GM12874 (cell line): ENCODE measurements around the gene LTF.

Experiments
- TF ChIP-seq, protein P1 (sequence below): IDR thresholded peaks from 2 replicates; pipeline ENCODE4 v1.5.1; 2011; ENCODE audit warnings: low read depth, mild to moderate bottlenecking, control low read depth, low read length, moderate library complexity; ENCODE audit not compliant: insufficient read depth

Gene LTF

DNA sequence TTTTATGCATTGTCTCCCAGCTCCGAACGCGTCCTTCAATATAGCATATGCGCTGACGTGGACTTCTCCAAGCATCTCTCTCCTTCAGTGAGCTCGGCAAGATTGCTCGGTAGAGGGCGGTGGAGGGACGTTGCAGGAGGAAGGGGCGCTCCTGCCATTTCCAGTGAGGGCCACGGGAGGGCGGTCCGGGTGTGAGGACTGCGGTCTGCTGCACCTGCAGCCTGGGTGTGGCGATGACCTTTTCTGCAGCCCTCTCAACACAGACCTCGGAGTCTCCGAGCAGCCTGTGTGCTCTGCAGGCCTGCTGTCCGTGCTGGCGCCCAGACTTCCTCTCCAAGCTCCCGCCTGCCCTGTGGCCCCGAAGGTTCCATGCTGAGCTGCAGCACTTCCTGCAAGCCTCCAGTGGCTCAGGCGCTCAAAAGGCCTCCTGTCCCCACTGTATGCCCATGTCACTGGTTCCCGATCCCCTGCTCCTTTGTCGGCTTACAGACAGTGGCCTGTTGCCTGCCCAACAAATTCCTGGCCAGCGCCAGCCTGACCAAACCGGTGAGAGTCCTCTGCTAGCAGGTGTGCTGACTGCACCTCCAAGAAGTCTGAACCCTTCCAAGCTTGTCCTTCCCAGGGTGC lies 24.1 kb upstream of the LTF start:
- TF ChIP-seq, protein P1, sequence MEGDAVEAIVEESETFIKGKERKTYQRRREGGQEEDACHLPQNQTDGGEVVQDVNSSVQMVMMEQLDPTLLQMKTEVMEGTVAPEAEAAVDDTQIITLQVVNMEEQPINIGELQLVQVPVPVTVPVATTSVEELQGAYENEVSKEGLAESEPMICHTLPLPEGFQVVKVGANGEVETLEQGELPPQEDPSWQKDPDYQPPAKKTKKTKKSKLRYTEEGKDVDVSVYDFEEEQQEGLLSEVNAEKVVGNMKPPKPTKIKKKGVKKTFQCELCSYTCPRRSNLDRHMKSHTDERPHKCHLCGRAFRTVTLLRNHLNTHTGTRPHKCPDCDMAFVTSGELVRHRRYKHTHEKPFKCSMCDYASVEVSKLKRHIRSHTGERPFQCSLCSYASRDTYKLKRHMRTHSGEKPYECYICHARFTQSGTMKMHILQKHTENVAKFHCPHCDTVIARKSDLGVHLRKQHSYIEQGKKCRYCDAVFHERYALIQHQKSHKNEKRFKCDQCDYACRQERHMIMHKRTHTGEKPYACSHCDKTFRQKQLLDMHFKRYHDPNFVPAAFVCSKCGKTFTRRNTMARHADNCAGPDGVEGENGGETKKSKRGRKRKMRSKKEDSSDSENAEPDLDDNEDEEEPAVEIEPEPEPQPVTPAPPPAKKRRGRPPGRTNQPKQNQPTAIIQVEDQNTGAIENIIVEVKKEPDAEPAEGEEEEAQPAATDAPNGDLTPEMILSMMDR: peak; percentile 100

DNA sequence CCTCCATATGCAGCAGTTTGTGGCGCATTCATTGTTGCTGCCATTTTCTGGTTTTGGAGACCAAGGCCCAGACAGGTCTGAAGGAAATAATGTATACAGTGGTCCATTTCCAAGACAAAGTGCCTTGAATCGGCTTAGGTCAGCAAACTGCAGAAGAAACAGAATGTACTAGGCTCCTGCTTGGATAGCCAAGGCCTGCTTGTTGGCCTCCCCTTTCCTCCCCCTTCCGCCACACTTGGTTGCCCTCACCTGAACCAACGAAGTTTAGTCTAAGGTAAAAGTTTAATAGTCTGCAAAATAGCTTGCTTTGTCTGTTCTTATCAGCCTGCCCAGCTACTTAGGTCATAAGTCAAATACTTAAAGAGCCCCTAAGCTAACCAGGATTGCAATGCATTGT lies 21.1 kb upstream of the LTF start:
- TF ChIP-seq, protein P1: no peak

DNA sequence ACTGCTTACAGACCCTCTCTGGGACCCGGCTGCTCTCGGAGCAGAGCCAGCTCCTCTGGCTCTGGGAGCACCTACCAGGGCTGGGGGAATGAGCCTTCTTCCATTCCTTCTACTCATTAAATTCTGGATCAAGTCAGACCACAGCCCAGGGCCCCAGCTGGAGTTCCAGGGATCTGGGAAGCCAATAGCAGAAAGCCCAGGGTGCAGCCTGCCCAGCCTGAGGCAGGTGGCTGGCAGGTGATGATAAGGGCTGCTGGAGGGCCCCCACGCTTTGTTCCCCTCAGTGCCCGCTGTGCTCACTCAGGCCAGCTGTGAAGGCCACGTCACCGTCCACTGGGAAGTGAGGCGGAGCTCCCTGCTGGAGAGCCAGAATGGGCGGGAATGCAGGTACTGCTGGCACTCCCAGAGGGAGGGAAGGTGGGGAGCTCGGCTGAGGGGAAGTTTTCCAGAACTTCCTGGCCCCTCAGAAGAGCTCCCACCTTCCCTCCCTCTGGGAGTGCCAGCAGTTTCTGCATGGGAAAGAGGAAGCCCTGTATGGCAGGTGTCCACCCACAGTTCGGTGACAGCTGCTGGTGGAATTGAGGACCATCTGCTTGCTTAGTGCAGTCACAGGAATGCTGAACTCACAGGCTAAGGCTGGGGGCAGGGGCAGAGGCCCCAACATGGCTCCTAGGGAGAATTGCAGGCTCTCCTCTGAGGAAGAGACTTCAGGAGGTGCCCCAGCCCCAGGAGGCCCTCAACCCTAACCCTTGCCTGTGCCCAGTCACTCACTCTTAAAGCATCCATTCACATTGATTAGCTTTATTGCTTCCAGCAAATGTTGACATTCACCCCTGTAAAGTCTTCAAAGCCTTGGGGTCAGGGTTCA lies 20.4 kb upstream of the LTF start:
- TF ChIP-seq, protein P1: no peak

DNA sequence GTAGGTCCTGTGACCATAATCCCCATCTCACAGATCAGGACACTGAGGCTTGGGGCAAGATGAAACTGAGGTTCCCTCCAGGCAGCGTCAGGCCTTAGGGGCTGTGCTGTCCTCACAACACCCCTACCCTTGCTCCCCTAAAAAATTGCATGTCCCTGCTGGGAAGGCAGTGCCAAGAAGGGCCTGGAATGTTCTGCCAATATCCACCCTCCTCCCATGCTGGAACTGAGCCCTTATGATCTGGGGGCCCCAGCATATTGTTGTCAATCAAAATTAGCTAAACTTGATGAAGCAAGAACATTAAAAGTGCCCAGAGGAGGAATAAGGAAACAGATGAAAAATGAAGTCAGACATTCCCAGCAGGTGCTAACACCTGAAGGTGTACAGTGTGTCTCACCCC lies 19.7 kb upstream of the LTF start:
- TF ChIP-seq, protein P1: no peak

DNA sequence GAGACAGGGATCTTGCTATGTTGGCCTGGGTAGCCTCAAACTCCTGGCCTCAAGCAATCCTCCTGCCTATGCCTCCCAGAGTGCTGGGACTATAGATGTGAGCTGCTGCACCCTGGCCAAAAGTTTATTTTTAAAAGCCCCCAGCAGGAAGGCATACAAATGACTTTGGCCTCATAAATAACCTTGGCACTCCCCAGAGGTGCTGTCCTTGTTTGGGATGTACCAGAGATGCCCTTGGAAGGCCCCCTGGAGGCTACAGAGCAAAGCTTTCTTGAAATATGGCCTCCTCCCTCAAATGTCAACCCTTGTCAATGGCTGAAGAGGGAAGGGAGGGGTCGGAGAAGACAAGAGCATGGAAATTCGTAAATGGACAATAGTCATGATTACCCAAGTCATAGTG lies 19.1 kb upstream of the LTF start:
- TF ChIP-seq, protein P1: no peak

DNA sequence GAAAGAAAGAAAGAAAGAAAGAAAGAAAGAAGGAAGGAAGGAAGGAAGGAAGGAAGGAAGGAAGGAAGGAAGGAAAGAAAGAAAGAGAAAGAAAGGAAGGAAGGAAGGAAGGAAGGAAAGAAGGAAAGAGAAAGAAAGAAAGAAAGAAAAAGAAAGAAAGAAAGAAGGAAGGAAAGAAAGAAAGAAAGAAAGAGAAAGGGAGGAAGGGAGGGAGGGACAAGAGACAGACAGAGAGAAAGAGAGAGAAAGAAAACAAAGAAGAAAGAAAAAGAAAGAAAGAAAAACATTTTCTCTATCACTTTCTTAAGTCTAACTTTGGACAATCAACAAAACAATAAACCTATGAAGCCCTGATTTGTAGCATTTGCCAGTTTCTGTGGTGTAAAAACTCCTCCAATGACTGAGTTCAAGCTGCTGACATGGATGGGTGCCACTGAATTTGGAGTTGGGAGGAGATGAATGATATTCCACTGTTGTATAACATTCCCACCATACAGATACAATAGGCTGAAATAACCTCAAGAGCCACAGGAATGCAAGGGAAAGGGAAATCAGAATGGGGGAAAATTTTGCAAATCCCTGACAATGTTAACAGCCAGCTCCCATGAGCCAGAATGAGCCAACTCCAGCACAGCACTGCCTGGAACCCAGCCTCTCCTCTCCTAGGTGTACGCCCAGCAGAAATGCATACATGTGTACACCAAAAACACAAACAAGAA lies 18.1 kb upstream of the LTF start:
- TF ChIP-seq, protein P1: no peak

DNA sequence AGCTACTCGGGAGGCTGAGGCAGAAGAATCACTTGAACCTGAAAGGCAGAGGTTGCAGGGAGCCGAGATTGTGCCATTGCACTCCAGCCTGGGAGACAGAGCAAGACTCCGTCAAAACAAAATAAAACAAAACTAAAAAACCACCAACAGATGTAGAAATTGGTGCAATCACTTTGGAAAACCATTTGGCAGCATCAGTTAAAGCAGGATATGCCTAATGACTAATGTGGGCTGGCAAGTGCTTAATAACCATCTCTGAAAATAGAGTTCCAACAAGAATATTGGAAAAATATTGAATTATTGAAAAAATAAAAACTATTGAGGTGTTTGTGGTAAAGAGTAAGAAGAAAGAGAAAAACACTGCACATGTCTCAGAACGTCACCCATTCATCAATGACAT lies 16.9 kb upstream of the LTF start:
- TF ChIP-seq, protein P1: no peak
